Middle frontal gyrus (tissue), 1 donor: ENCODE data around the gene KDELR1.

Experiments
- DNase-seq: peaks from one replicate; pipeline ENCODE4 v3.0.0-alpha.2; 2015; ENCODE audit warnings: low spot score; ENCODE audit errors: extremely low spot score

KDELR1 gene

DNA sequence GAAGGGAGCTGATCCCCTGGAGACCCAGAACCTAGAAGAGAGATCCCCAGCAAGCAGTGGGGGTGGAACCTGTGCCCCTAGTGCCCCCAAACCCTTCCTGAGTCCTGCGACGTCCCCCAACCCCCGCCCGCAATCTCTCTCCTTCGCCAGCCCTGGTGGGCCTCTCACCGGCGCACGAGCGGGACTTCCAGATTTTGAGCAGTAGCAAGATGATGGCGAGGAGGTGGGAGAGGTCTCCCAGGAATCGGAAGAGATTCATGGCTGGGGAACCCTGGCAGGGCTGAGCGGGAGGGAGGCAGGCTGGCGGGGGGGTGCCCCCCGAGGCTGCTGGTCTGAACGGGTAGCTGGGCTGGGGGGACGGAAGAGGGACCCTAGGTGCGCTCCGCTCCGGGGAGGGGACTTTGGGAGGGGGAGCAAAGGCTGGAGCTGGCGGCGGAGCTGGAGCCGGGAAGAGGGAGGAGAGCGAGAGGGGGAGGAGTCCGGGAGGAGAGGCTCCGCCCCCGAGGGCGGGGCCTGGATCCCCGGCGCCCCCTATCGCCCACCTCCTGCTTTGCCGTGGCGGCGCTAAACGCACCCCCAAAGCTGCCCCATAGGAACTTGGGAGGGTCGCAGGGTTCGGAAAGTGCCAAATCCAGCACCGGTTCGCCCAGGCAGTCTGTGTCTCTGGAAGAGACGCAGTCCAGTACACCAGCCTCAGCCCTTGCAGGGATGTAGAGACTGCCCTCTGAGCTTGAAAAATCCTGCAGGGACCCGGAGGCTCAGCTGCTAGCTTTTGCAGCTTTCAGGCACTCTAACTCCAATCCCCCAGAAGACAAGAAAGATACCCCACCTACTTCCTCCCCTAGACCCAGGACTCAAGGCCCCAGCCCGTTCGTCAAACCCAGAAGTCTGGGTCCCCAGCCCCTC, at the start of gene KDELR1:
TSS of gene KDELR1 (minus strand) at position 452 of the 906 bp plus-strand sequence. CDS start at position 259, 193 bp downstream.
- DNase-seq = peak; percentile 42

DNA sequence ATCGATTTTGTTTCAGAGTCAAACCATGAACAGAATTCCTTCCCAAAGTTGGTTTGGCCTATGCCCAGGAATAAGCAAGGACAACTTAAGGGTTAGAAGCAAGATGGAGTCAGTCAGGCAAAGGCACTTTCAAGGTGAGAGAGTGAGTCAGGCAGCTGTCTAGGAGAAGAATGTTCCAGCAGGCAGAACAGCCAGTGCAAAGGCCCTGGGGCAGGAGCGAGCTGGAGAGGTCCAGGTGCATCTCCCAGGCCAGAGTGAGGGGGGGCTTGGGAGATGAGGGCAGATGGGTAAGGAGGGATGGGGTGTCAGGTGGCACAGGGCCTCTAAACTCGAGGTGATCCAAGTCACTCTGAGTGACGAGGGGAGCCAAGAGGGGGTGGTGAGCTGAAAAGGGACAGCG, 45.2 kb upstream of the KDELR1 start:
- no peak for DNase-seq

DNA sequence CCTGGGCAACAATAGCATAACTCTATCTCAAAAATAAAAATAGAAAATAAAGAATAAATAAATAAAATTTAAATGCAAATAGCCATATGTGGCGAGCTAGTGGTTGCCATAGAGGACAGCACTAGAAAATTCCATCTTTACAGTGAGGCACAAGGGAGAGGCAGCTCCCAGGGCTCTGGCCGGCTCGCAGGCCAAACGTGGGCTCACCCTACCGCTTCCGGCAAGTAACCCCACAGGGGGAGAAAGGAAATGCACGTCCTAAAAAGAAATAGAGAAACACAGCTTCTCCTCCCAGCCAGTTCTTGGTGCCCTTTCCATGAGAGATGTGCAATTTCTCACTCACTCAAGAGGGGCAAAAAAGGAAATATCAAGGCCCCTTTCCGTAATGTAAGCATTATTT, 42.0 kb upstream of the KDELR1 start:
- DNase-seq = no peak

DNA sequence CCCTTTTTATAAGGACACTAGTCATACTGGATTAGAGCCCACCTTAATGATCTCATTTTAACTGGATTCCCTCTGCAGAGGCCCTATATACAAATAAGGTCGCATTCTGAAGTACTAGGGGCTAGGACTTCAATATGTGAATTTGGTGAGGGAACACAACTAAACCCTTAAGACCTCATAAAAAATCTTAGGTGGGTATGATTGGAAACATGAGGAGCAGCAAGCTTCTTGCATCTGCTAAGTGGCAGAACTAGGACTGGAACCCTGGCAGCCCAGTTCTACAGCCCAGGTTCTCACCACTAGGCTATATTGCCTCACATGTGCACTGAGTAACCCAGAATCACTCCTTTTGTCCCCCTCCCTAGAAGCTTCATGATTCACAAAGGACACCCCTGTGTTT, 37.3 kb upstream of the KDELR1 start:
- DNase-seq = no peak

DNA sequence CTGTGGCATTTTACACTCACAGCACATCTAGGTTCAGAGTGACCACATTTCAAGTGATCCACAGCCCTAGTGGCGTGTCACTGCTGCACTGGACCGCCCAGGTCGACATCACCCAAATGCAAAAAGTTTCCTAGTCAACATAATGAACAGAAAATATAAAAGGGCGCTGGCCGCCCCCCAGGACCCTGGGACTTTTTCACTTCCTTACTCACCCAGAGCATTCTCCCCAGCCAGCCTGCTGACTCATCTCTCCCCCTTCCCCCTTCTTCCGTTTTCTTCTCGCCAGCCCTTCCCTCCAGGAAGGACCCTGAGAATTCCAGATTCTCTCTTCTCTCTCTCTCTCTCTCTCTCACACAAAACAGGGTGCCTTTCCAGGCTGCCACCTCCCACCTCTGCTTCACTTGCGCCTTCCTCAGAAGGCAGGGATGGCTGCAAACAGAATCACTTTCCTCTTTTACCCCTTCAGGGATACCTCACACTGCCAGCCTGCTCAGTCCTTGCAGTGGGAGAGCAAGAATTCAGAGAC, 33.4 kb upstream of the KDELR1 start:
- no peak for DNase-seq

DNA sequence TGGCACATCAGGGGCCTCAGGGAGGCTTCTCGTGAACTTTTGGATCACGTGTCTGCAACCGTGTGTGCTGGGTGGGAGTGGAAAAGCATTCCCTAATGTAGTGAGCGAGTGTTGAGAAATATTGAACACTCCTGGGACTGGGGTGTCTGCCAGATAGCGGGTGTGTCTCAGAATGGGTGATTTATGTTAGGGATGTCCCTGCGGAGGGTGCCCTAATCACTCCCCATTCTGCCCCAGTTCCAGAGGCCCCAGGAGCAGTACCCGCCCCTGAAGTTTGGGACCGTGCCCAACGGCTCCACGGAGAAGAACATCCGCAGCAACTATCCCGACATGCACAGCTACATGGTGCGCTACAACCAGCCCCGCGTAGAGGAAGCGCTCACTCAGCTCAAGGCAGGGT, 30.2 kb upstream of the KDELR1 start:
- DNase-seq = no peak

DNA sequence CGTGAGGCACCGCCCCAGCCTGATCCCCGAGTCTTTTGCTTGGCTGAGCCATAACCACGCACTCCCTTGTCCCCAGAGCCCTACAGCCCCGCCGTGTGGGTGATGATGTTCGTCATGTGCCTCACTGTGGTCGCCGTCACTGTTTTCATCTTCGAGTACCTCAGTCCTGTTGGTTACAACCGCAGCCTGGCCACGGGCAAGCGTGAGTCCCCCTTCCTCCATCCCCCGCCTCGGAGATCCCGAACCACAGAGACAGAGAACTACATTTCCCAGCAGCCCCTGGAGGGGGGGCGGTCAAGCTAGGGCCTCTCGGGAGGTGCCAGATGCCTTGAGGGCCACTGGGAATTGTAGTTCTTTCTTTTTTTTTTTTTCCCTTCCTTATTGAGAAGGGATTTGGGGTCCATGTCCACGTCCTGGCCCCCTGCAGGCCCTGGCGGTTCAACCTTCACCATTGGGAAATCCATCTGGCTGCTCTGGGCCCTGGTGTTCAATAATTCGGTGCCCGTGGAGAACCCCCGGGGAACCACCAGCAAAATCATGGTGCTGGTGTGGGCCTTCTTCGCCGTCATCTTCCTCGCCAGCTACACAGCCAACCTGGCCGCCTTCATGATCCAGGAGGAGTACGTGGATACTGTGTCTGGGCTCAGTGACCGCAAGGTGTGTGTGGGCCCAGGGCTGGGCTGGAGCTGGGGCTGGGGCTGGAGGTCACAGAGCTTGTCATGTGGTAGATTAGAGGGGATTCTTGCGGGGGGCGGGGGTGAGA, 28.0 kb upstream of the KDELR1 start:
- no peak for DNase-seq

DNA sequence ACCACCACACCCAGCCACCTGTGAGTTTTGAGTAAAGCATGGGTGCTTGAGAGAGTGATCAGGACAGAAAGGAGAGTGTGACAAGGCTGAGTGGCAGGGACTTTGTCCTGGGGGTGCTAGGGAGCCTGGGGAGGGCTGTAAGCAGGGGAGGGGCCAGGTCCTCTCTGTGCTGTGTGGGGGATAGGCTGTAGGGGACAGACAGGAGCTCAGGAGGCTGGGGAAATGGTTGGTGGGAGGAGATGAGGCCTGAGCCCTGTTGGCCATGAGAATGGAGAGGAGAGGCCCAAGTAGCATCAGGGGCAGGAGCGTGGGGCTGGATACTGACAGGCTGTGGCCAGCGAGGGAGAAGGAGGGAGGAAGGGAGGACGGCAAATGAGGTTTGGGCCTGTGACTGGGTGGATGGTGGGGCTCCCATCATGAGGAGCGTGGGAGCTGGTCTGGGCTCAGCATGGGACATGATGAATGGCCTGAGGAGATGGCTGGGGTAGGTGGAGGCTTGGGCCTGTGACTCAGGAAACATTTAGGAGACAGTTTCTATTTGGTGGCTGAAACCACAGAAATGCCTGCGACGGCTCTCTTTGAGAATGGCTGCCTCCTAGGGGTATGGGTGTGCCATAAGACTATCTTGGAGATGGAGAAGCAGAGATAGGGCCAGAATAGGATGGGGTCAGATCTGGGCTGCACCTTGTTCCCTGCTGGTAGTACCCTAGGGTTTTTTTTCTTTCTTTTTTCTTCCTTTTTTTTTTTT, 27.1 kb upstream of the KDELR1 start:
- no peak for DNase-seq

DNA sequence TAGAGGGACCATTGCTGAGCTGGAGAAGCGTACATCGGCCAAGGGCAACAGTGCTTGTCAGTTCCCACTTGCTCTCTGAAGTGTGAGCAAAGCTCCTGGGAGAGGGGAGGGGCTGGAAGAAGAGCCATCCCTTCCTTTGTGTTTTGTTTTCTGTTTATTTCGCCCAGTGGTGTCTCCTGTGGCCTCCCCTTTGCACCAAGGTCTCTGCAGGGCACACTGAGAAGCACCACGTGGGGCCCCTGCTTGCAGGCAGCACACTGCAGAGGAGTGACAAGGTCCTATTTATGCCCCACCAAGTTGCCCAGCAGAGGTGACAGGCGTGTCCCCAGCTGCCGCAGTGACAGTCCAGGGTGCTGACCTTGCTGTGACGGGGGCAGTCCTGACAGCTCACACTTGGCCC, 26.1 kb upstream of the KDELR1 start:
- no peak for DNase-seq

DNA sequence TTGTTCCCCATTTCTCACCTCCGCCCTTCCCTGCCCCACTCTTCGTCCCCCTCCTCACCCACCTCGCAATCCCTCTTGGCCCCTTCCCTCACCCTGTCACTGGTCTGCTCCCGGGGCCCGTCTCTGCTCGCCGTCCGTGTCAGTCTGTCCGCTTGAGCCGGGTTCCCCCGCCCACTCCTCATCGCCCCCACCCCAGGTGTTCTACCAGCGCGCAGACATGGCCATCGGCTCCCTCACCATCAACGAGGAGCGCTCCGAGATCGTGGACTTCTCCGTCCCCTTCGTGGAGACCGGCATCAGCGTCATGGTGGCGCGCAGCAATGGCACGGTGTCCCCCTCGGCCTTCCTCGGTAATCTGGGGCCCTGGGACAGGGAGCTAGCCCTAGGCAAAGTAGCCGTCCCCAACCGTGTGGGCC, 24.5 kb upstream of the KDELR1 start:
- DNase-seq = no peak

DNA sequence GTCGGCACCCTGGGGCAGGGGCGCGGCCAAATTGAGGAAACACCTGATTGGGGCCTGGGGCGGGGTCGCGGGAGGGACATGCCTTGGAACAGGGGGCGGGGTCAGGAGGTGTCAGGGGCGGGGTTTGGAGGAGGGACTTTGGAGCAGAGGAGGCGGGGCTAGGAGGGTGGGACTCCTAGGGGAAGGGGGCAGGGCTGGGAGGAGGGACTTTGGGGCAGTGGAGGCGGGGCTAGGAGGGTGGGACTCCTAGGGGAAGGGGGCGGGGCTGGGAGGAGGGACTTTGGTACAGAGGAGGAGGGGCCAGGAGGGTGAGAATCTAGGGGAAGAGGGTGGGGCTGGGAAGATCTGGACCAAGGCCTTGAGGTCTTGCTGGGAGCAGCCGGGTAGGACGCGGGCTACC, 24.0 kb upstream of the KDELR1 start:
- no peak for DNase-seq

DNA sequence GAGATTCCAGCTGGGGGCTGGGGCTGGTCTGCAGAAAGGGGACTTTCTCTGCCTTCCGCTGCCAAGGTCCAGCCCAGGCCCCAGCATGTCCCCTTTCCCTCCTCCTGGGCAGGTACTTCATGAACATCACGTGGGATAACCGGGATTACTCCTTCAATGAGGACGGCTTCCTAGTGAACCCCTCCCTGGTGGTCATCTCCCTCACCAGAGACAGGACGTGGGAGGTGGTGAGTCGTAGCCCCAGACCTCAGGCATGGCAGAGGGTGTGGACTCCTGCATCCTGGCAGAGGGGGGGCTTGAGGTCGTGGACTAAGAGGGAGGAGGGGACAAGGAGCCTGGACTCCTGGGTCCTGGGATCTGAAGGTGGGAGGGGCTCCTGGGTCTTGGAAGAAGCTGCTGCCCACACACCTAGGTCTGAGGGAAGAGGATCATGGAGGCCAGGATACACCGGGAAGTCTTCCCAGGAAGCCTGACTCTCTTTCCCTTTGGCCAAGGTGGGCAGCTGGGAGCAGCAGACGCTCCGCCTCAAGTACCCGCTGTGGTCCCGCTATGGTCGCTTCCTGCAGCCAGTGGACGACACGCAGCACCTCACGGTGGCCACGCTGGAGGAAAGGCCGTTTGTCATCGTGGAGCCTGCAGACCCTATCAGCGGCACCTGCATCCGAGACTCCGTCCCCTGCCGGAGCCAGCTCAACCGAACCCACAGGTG, 22.7 kb upstream of the KDELR1 start:
- no peak for DNase-seq

DNA sequence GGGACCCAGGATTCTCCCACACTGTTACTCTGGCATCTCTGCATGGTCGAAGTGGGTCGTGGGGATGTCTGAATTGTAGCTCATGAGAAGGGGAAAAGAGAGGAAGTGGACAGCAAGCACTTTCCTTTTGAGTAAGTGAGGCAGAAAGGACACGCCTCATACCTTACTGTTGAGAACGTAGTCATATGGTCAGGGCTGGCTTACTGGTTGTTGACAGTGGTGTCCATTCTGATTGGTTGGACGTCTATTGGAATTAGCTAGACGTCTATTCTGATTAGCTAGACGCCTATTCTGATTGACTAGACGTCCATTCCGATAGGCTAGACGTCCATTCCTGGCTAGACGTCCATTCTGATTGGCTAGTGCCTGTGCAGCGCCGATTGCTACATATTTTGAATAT, 14.5 kb upstream of the KDELR1 start:
- DNase-seq = no peak

DNA sequence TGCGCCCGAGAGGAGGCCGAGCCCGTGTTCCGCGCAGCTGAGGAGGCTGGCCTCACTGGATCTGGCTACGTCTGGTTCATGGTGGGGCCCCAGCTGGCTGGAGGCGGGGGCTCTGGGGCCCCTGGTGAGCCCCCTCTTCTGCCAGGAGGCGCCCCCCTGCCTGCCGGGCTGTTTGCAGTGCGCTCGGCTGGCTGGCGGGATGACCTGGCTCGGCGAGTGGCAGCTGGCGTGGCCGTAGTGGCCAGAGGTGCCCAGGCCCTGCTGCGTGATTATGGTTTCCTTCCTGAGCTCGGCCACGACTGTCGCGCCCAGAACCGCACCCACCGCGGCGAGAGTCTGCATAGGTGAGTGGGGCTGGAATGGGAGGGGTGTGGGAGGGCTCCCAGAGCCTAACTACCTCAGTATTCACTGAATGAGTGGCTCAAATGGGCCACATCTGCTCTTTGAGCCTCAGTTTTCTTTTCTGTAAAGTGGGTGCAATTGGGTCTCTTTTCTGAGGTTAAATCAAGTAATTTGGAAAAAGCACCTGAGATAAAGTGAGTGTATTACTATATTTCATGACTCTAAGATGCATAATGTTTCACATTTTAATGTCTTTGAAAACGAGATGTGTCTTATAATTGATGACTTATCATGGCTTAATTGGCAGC, 13.8 kb upstream of the KDELR1 start:
- DNase-seq = no peak

DNA sequence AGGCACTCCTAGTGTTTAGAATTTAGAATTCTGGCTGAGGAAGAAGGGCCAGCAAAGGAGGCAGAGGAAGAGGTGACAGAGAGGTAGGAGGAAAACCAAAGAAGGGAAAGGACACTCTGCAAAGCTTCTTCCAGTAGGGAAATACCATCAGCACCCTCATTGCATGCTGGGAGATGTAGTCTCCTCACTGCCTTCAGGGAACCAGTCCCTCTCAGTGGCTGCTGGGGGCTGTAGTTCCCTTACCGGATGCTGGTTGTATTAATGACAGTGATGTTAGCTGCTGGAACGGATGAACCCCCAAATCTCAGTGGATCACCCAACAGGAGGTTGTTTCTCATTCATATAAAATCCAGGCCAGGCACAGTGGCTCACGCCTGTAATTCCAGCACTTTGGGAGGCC, 12.3 kb upstream of the KDELR1 start:
- DNase-seq = no peak

DNA sequence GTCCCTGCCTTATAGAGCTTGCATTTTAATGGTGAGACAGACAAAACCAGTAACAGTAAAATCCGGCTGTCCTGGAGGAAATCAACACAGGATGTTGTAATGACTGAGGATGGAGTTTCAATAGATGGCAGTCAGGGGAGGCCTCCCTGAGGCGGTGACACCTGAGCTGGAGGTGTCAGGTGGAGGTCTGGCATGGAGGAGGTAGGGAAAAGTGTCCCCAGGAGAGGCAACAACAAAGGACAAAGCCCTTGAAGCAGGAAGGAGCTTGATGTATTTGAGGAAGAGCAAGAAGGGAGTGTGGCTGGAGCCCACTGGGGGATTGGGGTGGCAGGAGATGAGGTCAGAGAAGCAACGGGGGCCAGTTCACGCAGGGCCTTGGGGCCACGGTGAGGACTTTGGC, 9.9 kb upstream of the KDELR1 start:
- no peak for DNase-seq

DNA sequence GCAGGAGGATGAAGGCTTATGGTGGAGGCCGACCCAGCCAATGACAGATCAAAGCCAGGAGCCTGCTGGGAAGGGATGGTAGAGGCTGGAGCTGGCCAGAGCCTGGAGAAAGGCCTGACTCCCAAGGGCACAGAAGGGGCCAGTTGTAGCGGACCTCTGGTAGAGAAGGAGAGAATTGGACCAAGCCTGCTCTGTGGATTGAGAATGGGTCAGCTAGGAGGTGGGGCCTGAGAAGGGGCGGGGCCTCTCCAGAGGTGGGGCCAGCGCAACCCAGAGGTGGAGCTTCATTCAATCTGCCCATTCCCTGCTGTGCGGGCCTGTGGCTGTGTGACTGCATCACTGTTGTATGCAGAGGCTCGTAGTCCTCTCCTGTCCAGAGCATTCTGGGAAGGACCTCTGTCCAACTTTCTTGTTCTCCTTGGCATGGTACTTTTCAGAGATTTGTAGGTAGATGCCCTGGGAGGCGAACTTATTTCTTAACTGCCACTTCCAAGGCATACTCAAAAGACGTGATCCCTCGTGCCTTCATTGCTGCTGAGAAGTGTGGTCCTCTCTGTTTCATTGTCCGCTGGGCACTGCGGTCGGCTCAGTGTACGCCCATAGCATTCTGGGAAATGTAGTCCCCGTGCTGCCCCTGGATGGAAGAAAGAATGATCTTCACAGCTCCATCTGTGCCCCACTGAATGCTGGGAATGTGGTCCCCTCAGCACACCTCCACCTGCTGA, 8.8 kb upstream of the KDELR1 start:
- DNase-seq = no peak

DNA sequence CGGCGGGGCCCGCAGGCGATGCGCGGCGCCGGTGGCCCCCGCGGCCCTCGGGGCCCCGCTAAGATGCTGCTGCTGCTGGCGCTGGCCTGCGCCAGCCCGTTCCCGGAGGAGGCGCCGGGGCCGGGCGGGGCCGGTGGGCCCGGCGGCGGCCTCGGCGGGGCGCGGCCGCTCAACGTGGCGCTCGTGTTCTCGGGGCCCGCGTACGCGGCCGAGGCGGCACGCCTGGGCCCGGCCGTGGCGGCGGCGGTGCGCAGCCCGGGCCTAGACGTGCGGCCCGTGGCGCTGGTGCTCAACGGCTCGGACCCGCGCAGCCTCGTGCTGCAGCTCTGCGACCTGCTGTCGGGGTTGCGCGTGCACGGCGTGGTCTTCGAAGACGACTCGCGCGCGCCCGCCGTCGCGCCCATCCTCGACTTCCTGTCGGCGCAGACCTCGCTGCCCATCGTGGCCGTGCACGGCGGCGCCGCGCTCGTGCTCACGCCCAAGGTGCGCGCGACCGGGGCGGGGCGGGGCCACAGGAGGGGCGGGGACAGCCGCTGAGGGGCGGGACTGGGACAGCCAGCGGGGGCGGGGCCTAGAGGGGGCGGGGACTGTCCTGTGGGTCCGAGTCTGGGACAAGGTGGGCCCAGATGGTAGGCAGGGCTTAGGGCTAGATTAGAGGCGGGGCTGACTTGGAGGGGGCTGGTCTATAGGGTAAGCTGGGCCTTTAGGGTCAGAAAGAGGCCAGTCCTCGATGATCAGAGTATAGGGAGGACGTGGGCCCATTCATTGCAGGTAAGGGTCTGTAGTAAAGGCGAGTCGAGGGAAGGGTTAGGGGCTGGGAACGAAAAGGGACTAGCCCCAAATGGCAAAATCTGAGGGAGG, 7.3 kb upstream of the KDELR1 start:
- no peak for DNase-seq

DNA sequence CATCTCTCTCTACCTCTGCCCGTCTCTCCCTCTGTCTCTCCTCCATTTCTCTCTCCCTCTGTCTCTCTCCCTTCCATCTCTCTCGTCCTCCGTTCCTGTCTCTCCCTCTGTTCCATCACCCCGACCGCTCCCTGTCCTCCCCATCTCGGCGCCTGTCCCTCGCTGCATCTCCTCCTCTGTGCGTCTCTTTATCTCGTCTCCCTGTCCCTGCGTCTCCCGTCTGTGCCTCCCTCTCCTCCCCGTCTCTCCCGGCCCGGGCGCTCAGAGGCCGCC, 6.7 kb upstream of the KDELR1 start:
- DNase-seq = no peak
